Measurements from ENCODE around the gene LTA4H. TPM values are rescaled to one million over a fixed set of nuclear protein-coding genes. Genes with fewer than 3 reads are reported as not detected.

The LTA4H gene
- 68.1 and 117 TPM in 2 replicates for total RNA-seq (ENCODE audit: low replicate concordance)
- long read RNA-seq, transcript LTA4H-201 (19 exons, 2,139 nt): major isoform, 338 of 430 reads
- long read RNA-seq, partial matches to known transcripts: 9 of 430 reads
- long read RNA-seq, other reads (novel, unspliced or antisense): 83 of 430 reads

- Mint-ChIP-seq H3K4me3 (no peak within 1 kb of the TSS), H3K9me3 (no peaks in the 10 kb centered on the region), H3K27ac (no peak within 1 kb of the TSS), H3K36me3 (no peaks in the 10 kb centered on the region), H3K27me3 (no peaks in the 10 kb centered on the region), H3K4me1 (ENCODE audit: unreplicated experiment) (peaks cover 8% of the 10 kb centered on the region)
- DNase-seq (ENCODE audit: extremely low spot score, unreplicated experiment): peak; percentile 95
- TF ChIP-seq CTCF (conservative IDR thresholded peaks at IDR 0.05): no peak
These were observed at the start of gene LTA4H for GRCh38 chr12:96035283-96036236. TSS of gene LTA4H (minus strand) at chr12:96035587. CDS start at chr12:96035519, 68 bp downstream.

GRCh38 chr12:96084624-96085023 is 49.2 kb upstream of the LTA4H start:
- no peak overlapping the region for H3K4me3 Mint-ChIP-seq
- H3K4me1 Mint-ChIP-seq (ENCODE audit: unreplicated experiment): no peaks in the 10 kb centered on the region
- no peaks in the 10 kb centered on the region for H3K9me3 Mint-ChIP-seq
- no peak for DNase-seq (ENCODE audit: extremely low spot score, unreplicated experiment)
- H3K36me3 Mint-ChIP-seq: no peaks in the 10 kb centered on the region
- TF ChIP-seq CTCF (conservative IDR thresholded peaks at IDR 0.05): no peak
- peaks cover 4% of the 10 kb centered on the region for H3K27me3 Mint-ChIP-seq
- H3K27ac Mint-ChIP-seq: no peak overlapping the region

- no peaks in the 10 kb centered on the region for H3K9me3 Mint-ChIP-seq
- H3K27me3 Mint-ChIP-seq: peaks cover 3% of the 10 kb centered on the region
- no peak for TF ChIP-seq CTCF (conservative IDR thresholded peaks at IDR 0.05)
- no peaks in the 10 kb centered on the region for H3K4me1 Mint-ChIP-seq (ENCODE audit: unreplicated experiment)
- H3K27ac Mint-ChIP-seq: no peak overlapping the region
- no peak overlapping the region for H3K4me3 Mint-ChIP-seq
- H3K36me3 Mint-ChIP-seq: no peaks in the 10 kb centered on the region
- DNase-seq (ENCODE audit: extremely low spot score, unreplicated experiment): no peak
These were observed 47.8 kb upstream of the LTA4H start for GRCh38 chr12:96083020-96083719.

DNA sequence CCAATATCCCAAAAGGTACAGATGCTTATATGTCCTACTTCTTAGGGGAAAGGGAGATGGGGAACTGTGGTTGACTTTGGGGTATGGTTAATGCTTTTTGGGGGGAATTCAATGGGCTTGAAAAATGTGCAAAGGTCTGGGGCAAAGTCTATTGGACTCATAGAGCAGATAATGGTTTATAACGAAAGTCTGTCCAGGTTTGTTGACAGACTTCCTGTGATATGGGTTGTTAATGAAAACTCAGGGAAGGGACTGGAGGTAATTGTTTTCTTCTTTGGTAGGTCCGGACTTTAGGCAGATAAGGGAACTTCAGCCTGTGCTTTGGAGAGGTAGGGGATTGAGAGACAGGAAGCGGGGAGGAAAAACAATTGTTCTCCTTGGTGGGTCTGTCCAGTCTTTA is 46.2 kb upstream of the LTA4H start:
- H3K27ac Mint-ChIP-seq: no peak overlapping the region
- H3K4me3 Mint-ChIP-seq: no peak overlapping the region
- H3K9me3 Mint-ChIP-seq: no peaks in the 10 kb centered on the region
- no peaks in the 10 kb centered on the region for H3K36me3 Mint-ChIP-seq
- H3K4me1 Mint-ChIP-seq (ENCODE audit: unreplicated experiment): no peaks in the 10 kb centered on the region
- peaks cover 3% of the 10 kb centered on the region for H3K27me3 Mint-ChIP-seq
- TF ChIP-seq CTCF (conservative IDR thresholded peaks at IDR 0.05): no peak
- no peak for DNase-seq (ENCODE audit: extremely low spot score, unreplicated experiment)

DNA sequence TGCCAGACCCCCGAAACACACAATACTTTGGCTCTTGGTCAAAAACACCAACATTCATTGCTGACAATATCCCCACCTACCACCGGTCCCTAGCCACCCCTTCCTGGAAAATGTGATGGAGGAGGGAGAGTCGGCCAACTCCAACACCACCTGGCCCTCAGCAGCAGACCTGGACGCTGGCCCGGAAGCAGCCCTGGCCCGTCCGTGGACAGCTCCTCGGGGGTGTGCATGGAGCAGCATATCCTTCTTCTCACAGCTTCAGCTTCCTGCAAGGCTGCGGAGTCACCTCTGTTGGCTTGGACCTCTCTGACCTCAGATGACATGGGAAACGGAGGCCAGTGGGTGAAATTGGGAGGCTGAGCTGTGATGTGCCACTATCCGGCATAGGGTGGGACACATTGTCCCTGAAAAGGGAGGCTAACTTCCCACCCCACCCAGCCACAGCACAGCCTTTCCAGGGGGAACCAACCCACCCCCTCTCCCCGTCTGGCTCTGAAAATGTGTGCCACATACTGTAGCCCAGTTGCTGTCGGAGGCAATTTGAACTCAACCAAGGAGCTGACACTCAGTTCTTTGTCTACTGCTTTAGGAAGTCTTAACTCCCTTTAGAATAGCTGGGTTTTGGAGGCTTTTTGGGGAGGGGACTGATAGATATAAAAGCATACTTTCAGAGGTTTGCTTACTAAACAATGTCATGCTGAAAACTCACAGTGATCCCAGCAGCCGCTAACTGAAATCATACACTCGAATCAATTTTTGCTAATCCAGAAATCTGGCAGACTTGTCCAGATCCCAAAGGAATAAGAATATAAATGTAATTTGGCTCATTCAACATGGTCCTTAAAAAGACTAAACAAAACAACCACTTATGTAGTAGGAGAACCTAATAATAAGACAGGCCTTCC is 43.1 kb upstream of the LTA4H start:
- TF ChIP-seq CTCF (conservative IDR thresholded peaks at IDR 0.05): no peak
- Mint-ChIP-seq H3K9me3 (no peaks in the 10 kb centered on the region), H3K4me3 (no peak overlapping the region), H3K4me1 (ENCODE audit: unreplicated experiment) (peaks cover 3% of the 10 kb centered on the region), H3K36me3 (no peaks in the 10 kb centered on the region), H3K27ac (no peak overlapping the region), H3K27me3 (peaks cover 5% of the 10 kb centered on the region)
- DNase-seq (ENCODE audit: extremely low spot score, unreplicated experiment): no peak
